GM23338 (cell line): ENCODE results near the gene MYO5B. TPM values are rescaled to one million over a fixed set of nuclear protein-coding genes. Genes with fewer than 3 reads are reported as not detected.

Experiments used
- ATAC-seq: fragments of 200-7000 bp; cut with Tn5 transposase; 3 replicates; pipeline ENCODE4 v1.9.1; 2020
- DNase-seq: peaks from one replicate; pipeline ENCODE4 v3.0.0-alpha.2; 2015; ENCODE audit warnings: low spot score
- H2AFZ ChIP-seq: fragments of 200-600 bp; sonication (generic); 2 replicates; pipeline ENCODE4 v1.8.0; 2016; ENCODE audit warnings: antibody characterized with exemption, mild to moderate bottlenecking, moderate library complexity
- H3F3A ChIP-seq: fragments of 200-600 bp; sonication (generic); replicated peaks from 2 replicates; pipeline ENCODE4 v1.8.0; 2017; ENCODE audit warnings: antibody characterized with exemption, mixed run types, low read depth
- H3K27ac ChIP-seq: fragments of 200-600 bp; sonication (generic); 2 replicates; pipeline ENCODE4 v1.6.1; 2016; ENCODE audit warnings: low read depth
- H3K27me3 ChIP-seq: fragments of 200-600 bp; sonication (generic); 2 replicates; pipeline ENCODE4 v1.8.0; 2016; ENCODE audit warnings: mild to moderate bottlenecking, mixed run types, moderate library complexity; ENCODE audit not compliant: insufficient read depth
- H3K36me3 ChIP-seq: fragments of 200-600 bp; sonication (generic); 2 replicates; pipeline ENCODE4 v1.8.0; 2016; ENCODE audit warnings: mild to moderate bottlenecking; ENCODE audit not compliant: insufficient read depth
- H3K4me1 ChIP-seq: fragments of 200-600 bp; sonication (generic); 2 replicates; pipeline ENCODE4 v1.8.0; 2016; ENCODE audit warnings: mild to moderate bottlenecking, moderate library complexity; ENCODE audit not compliant: insufficient read depth
- H3K4me2 ChIP-seq: fragments of 200-600 bp; sonication (generic); 2 replicates; pipeline ENCODE4 v1.7.1; 2017; ENCODE audit warnings: mixed run types
- H3K4me3 ChIP-seq: fragments of 200-600 bp; sonication (generic); 2 replicates; pipeline ENCODE4 v1.6.1; 2016; ENCODE audit warnings: mixed run types
- H3K79me2 ChIP-seq: fragments of 200-600 bp; sonication (generic); replicated peaks from 2 replicates; pipeline ENCODE4 v1.8.0; 2017; ENCODE audit warnings: mild to moderate bottlenecking; ENCODE audit not compliant: insufficient read depth
- H3K9me2 ChIP-seq: fragments of 200-600 bp; sonication (generic); 2 replicates; pipeline ENCODE4 v1.8.0; 2017; ENCODE audit not compliant: insufficient read depth
- H4K20me1 ChIP-seq: fragments of 200-600 bp; sonication (generic); replicated peaks from 2 replicates; pipeline ENCODE4 v1.8.0; 2017; ENCODE audit warnings: mild to moderate bottlenecking; ENCODE audit not compliant: insufficient read depth
- H3K27ac Mint-ChIP-seq: 2 replicates; pipeline ENCODE4 v1.8.0; 2020; ENCODE audit warnings: inconsistent platforms, mild to moderate bottlenecking, moderate library complexity, mixed read lengths
- H3K27me3 Mint-ChIP-seq: 3 replicates; pipeline ENCODE4 v1.8.0; 2022; ENCODE audit warnings: low read depth, mild to moderate bottlenecking, moderate library complexity, mixed read lengths, inconsistent platforms; ENCODE audit not compliant: insufficient read depth, poor library complexity
- H3K36me3 Mint-ChIP-seq: 3 replicates; pipeline ENCODE4 v1.8.0; 2021; ENCODE audit warnings: low read depth, mild to moderate bottlenecking, inconsistent platforms, moderate library complexity, mixed read lengths
- H3K4me1 Mint-ChIP-seq: 3 replicates; pipeline ENCODE4 v1.8.0; 2020; ENCODE audit warnings: mild to moderate bottlenecking, inconsistent platforms, mixed read lengths
- H3K4me3 Mint-ChIP-seq: 3 replicates; pipeline ENCODE4 v1.8.0; 2021; ENCODE audit warnings: moderate library complexity, mild to moderate bottlenecking, inconsistent platforms, mixed read lengths
- H3K9me3 Mint-ChIP-seq: 3 replicates; pipeline ENCODE4 v1.8.0; 2020; ENCODE audit warnings: moderate library complexity, mild to moderate bottlenecking, inconsistent platforms, mixed read lengths
- CREB1 ChIP-seq: fragments of 250-450 bp; sonication (Bioruptor Pico); IDR thresholded peaks from 2 replicates; pipeline ENCODE4 v1.5.0; 2020; ENCODE audit warnings: low read depth, mild to moderate bottlenecking, moderate library complexity
- EZH2 ChIP-seq: fragments of 200-600 bp; sonication (generic); IDR thresholded peaks from one replicate; pipeline ENCODE4 v1.8.0; 2017; ENCODE audit warnings: antibody characterized with exemption, mild to moderate bottlenecking, low read depth; ENCODE audit not compliant: unreplicated experiment
- EZH2phosphoT487 ChIP-seq: fragments of 200-600 bp; sonication (generic); IDR thresholded peaks from one replicate; pipeline ENCODE4 v1.8.1; 2018; ENCODE audit warnings: antibody characterized with exemption; ENCODE audit not compliant: unreplicated experiment
- JUNB ChIP-seq: IDR thresholded peaks from one replicate; pipeline ENCODE4 v1.6.1; 2016; ENCODE audit warnings: antibody characterized with exemption; ENCODE audit not compliant: unreplicated experiment
- NANOG ChIP-seq: IDR thresholded peaks from 2 replicates; pipeline ENCODE4 v1.6.1; 2016; ENCODE audit warnings: antibody characterized with exemption, borderline replicate concordance
- POLR2AphosphoS5 ChIP-seq: IDR thresholded peaks from 2 replicates; pipeline ENCODE4 v1.6.1; 2016; ENCODE audit warnings: antibody characterized with exemption, low read depth
- STAT1 ChIP-seq: IDR thresholded peaks from one replicate; pipeline ENCODE4 v1.6.1; 2016; ENCODE audit warnings: antibody characterized with exemption; ENCODE audit not compliant: unreplicated experiment
- ZNF114 ChIP-seq: fragments of 250-450 bp; sonication (Bioruptor Pico); IDR thresholded peaks from 2 replicates; pipeline ENCODE4 v1.5.0; 2020; ENCODE audit warnings: mild to moderate bottlenecking, moderate library complexity
- ZNF331 ChIP-seq: fragments of 250-450 bp; sonication (Bioruptor Pico); IDR thresholded peaks from 2 replicates; pipeline ENCODE4 v1.5.0; 2020; ENCODE audit warnings: low read depth, mild to moderate bottlenecking, moderate library complexity
- polyA plus RNA-seq: library from polyadenylated mRNA; unstranded; fragments of >200 nt; fragmentation: Nextera tagmentation; extraction: Ambion mirVana; gene quantifications from 2 replicates; pipeline ENCODE4 v1.2.1, GENCODE V29; 2016
- total RNA-seq: library from RNA; depleted of rRNA; stranded (reverse); fragments of >200 nt; shearing (Covaris generic); gene quantifications from 2 replicates; pipeline ENCODE4 v1.2.3, GENCODE V29; 2014
- TF ChIP-seq, protein P1 (sequence below), 2 experiments: fragments of 200-600 bp in 1 of 2; sonication (generic) in 1 of 2; conservative IDR thresholded peaks; 2 replicates each; pipeline versions ENCODE4 v1.5.1 to v1.6.1; 2016 to 2017; ENCODE audit warnings: antibody characterized with exemption in 2 of 2, low read depth in 2 of 2, mild to moderate bottlenecking in 2 of 2, moderate library complexity in 1 of 2
- TF ChIP-seq, protein P2 (sequence below): IDR thresholded peaks from one replicate; pipeline ENCODE4 v1.6.1; 2018; ENCODE audit warnings: antibody characterized with exemption; ENCODE audit not compliant: unreplicated experiment
- TF ChIP-seq, protein P3 (sequence below): fragments of 250-450 bp; sonication (Bioruptor Pico); IDR thresholded peaks from 2 replicates; pipeline ENCODE4 v1.5.0; 2020; ENCODE audit warnings: mild to moderate bottlenecking, moderate library complexity
- TF ChIP-seq, protein P4 (sequence below): IDR thresholded peaks from 2 replicates; pipeline ENCODE4 v1.6.1; 2016; ENCODE audit warnings: antibody characterized with exemption

Gene MYO5B
- total and polyA plus RNA-seq, 2 experiments from 2014 or later: 3.2 to 19.1 TPM

DNA sequence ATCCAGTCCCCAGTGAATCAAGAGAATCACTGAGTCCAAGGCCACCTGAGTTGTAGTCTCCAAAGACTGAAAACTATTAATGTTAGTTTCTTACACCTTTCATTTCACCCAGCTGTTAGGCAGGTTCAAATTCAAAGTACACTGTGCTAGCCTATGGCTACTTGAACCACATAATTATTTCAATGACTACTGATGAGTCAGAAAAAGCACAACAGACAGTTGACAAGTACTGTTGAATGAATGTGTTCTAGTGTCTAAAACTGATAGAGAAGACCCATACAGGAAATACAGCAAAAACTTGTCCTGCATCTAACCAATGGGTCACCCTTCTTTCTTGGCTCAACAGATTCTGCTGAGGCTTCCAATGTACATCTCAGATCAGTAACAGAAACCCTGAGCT lies 160.9 kb downstream of the MYO5B start:
- Histone ChIP-seq H3K27ac (no peak overlapping the region), H3F3A (no peaks in the 10 kb centered on the region), H4K20me1 (no peaks in the 10 kb centered on the region), H3K4me2 (no peak overlapping the region), H3K36me3 (no peaks in the 10 kb centered on the region), H3K4me1 (no peaks in the 10 kb centered on the region), H2AFZ (no peak overlapping the region), H3K79me2 (no peaks in the 10 kb centered on the region), H3K4me3 (no peak overlapping the region), H3K9me2 (no peaks in the 10 kb centered on the region), H3K27me3 (no peaks in the 10 kb centered on the region)
- H3K27ac Mint-ChIP-seq: no peak overlapping the region
- H3K36me3 Mint-ChIP-seq: no peaks in the 10 kb centered on the region
- ATAC-seq: no peak
- H3K4me3 Mint-ChIP-seq: no peak overlapping the region
- no peaks in the 10 kb centered on the region for H3K27me3 Mint-ChIP-seq
- H3K9me3 Mint-ChIP-seq: no peaks in the 10 kb centered on the region
- no peak for DNase-seq
- H3K4me1 Mint-ChIP-seq: peaks cover 3% of the 10 kb centered on the region; the same call in 1 of the 3 replicates
- TF ChIP-seq STAT1: no peak
- no peak for TF ChIP-seq NANOG
- TF ChIP-seq JUNB: no peak
- TF ChIP-seq, protein P1, sequence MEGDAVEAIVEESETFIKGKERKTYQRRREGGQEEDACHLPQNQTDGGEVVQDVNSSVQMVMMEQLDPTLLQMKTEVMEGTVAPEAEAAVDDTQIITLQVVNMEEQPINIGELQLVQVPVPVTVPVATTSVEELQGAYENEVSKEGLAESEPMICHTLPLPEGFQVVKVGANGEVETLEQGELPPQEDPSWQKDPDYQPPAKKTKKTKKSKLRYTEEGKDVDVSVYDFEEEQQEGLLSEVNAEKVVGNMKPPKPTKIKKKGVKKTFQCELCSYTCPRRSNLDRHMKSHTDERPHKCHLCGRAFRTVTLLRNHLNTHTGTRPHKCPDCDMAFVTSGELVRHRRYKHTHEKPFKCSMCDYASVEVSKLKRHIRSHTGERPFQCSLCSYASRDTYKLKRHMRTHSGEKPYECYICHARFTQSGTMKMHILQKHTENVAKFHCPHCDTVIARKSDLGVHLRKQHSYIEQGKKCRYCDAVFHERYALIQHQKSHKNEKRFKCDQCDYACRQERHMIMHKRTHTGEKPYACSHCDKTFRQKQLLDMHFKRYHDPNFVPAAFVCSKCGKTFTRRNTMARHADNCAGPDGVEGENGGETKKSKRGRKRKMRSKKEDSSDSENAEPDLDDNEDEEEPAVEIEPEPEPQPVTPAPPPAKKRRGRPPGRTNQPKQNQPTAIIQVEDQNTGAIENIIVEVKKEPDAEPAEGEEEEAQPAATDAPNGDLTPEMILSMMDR (conservative IDR thresholded peaks at IDR 0.05; ENCODE audit: low read depth in 2 of 2): no peak
- TF ChIP-seq ZNF331 (CRISPR knock-in tag): no peak
- TF ChIP-seq ZNF114 (CRISPR knock-in tag): no peak
- TF ChIP-seq CREB1: no peak
- no peak for TF ChIP-seq EZH2
- TF ChIP-seq, protein P2, sequence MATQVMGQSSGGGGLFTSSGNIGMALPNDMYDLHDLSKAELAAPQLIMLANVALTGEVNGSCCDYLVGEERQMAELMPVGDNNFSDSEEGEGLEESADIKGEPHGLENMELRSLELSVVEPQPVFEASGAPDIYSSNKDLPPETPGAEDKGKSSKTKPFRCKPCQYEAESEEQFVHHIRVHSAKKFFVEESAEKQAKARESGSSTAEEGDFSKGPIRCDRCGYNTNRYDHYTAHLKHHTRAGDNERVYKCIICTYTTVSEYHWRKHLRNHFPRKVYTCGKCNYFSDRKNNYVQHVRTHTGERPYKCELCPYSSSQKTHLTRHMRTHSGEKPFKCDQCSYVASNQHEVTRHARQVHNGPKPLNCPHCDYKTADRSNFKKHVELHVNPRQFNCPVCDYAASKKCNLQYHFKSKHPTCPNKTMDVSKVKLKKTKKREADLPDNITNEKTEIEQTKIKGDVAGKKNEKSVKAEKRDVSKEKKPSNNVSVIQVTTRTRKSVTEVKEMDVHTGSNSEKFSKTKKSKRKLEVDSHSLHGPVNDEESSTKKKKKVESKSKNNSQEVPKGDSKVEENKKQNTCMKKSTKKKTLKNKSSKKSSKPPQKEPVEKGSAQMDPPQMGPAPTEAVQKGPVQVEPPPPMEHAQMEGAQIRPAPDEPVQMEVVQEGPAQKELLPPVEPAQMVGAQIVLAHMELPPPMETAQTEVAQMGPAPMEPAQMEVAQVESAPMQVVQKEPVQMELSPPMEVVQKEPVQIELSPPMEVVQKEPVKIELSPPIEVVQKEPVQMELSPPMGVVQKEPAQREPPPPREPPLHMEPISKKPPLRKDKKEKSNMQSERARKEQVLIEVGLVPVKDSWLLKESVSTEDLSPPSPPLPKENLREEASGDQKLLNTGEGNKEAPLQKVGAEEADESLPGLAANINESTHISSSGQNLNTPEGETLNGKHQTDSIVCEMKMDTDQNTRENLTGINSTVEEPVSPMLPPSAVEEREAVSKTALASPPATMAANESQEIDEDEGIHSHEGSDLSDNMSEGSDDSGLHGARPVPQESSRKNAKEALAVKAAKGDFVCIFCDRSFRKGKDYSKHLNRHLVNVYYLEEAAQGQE: no peak
- no peak for TF ChIP-seq EZH2phosphoT487
- TF ChIP-seq, protein P3, sequence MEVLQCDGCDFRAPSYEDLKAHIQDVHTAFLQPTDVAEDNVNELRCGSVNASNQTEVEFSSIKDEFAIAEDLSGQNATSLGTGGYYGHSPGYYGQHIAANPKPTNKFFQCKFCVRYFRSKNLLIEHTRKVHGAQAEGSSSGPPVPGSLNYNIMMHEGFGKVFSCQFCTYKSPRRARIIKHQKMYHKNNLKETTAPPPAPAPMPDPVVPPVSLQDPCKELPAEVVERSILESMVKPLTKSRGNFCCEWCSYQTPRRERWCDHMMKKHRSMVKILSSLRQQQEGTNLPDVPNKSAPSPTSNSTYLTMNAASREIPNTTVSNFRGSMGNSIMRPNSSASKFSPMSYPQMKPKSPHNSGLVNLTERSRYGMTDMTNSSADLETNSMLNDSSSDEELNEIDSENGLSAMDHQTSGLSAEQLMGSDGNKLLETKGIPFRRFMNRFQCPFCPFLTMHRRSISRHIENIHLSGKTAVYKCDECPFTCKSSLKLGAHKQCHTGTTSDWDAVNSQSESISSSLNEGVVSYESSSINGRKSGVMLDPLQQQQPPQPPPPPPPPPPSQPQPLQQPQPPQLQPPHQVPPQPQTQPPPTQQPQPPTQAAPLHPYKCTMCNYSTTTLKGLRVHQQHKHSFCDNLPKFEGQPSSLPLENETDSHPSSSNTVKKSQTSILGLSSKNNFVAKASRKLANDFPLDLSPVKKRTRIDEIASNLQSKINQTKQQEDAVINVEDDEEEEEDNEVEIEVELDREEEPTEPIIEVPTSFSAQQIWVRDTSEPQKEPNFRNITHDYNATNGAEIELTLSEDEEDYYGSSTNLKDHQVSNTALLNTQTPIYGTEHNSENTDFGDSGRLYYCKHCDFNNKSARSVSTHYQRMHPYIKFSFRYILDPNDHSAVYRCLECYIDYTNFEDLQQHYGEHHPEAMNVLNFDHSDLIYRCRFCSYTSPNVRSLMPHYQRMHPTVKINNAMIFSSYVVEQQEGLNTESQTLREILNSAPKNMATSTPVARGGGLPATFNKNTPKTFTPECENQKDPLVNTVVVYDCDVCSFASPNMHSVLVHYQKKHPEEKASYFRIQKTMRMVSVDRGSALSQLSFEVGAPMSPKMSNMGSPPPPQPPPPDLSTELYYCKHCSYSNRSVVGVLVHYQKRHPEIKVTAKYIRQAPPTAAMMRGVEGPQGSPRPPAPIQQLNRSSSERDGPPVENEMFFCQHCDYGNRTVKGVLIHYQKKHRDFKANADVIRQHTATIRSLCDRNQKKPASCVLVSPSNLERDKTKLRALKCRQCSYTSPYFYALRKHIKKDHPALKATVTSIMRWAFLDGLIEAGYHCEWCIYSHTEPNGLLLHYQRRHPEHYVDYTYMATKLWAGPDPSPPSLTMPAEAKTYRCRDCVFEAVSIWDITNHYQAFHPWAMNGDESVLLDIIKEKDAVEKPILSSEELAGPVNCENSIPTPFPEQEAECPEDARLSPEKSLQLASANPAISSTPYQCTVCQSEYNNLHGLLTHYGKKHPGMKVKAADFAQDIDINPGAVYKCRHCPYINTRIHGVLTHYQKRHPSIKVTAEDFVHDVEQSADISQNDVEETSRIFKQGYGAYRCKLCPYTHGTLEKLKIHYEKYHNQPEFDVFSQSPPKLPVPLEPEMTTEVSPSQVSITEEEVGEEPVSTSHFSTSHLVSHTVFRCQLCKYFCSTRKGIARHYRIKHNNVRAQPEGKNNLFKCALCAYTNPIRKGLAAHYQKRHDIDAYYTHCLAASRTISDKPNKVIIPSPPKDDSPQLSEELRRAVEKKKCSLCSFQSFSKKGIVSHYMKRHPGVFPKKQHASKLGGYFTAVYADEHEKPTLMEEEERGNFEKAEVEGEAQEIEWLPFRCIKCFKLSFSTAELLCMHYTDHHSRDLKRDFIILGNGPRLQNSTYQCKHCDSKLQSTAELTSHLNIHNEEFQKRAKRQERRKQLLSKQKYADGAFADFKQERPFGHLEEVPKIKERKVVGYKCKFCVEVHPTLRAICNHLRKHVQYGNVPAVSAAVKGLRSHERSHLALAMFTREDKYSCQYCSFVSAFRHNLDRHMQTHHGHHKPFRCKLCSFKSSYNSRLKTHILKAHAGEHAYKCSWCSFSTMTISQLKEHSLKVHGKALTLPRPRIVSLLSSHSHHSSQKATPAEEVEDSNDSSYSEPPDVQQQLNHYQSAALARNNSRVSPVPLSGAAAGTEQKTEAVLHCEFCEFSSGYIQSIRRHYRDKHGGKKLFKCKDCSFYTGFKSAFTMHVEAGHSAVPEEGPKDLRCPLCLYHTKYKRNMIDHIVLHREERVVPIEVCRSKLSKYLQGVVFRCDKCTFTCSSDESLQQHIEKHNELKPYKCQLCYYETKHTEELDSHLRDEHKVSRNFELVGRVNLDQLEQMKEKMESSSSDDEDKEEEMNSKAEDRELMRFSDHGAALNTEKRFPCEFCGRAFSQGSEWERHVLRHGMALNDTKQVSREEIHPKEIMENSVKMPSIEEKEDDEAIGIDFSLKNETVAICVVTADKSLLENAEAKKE (CRISPR knock-in tag): no peak
- TF ChIP-seq POLR2AphosphoS5: no peak
- TF ChIP-seq, protein P4, sequence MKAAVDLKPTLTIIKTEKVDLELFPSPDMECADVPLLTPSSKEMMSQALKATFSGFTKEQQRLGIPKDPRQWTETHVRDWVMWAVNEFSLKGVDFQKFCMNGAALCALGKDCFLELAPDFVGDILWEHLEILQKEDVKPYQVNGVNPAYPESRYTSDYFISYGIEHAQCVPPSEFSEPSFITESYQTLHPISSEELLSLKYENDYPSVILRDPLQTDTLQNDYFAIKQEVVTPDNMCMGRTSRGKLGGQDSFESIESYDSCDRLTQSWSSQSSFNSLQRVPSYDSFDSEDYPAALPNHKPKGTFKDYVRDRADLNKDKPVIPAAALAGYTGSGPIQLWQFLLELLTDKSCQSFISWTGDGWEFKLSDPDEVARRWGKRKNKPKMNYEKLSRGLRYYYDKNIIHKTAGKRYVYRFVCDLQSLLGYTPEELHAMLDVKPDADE: no peak
